HFF-Myc (cell line): ENCODE data around the gene NAPSA.
"Not testable (repeated sequence)": the region's sequence is repeated elsewhere in the genome, so short reads cannot be mapped to it uniquely, and the experiment has no call there.

ENCODE experiments used
- DNase-seq: peaks from one replicate; pipeline ENCODE4 v3.0.0-alpha.2; 2011; ENCODE audit warnings: low read depth; ENCODE audit errors: extremely low read depth
- H3K4me3 ChIP-seq: replicated peaks from 2 replicates; pipeline ENCODE4 v1.5.1; 2011; ENCODE audit warnings: low read depth, mild to moderate bottlenecking, control low read depth, low read length
- CTCF ChIP-seq: IDR thresholded peaks from 2 replicates; pipeline ENCODE4 v1.5.1; 2012; ENCODE audit warnings: mild to moderate bottlenecking, low read depth, low read length, control low read depth; ENCODE audit errors: missing control alignments

Gene NAPSA

GRCh38 chr19:50361290-50362029 is 4.0 kb downstream of the NAPSA start:
- no peak overlapping the region for H3K4me3 ChIP-seq
- no peak for TF ChIP-seq CTCF
- no peak for DNase-seq

- TF ChIP-seq CTCF = no peak
- no peak for DNase-seq
- H3K4me3 ChIP-seq = no peak overlapping the region
Measured at GRCh38 chr19:50359328-50359818, 6.1 kb downstream of the NAPSA start.

- no peak for TF ChIP-seq CTCF
- DNase-seq = no peak
- H3K4me3 ChIP-seq = no peak overlapping the region
Measured at GRCh38 chr19:50358483-50359327, 6.7 kb downstream of the NAPSA start.

- peak overlapping the region; percentile 20 for H3K4me3 ChIP-seq
- TF ChIP-seq CTCF = peak; percentile 81
- no peak for DNase-seq
Measured at GRCh38 chr19:50357178-50358100, 8.0 kb downstream of the NAPSA start.

- no peak for TF ChIP-seq CTCF
- no peak overlapping the region for H3K4me3 ChIP-seq
- no peak for DNase-seq
Measured at GRCh38 chr19:50356691-50357177, 8.7 kb downstream of the NAPSA start.

GRCh38 chr19:50353487-50353880 is 12.0 kb downstream of the NAPSA start:
- not testable (repeated sequence) for H3K4me3 ChIP-seq, DNase-seq
